H1 (cell line): ENCODE results near the gene TLR5. TPM values are rescaled to one million over a fixed set of nuclear protein-coding genes. Genes with fewer than 3 reads are reported as not detected.

ENCODE experiments used
- CTCF ChIA-PET: fragments of 300-600 bp; sonication (Branson Sonifier 250); formaldehyde crosslinking; loops from one replicate; lab custom pipeline; 2021; ENCODE audit not compliant: partially characterized antibody; lab: Charles Lee
- POLR2A ChIA-PET: fragments of 300-600 bp; sonication (Branson Sonifier 250); formaldehyde crosslinking; loops from one replicate; lab custom pipeline; 2021; ENCODE audit warnings: inconsistent platforms; ENCODE audit not compliant: partially characterized antibody; lab: Charles Lee
- DNase-seq, 2 experiments: peaks; one replicate each; pipeline versions ENCODE4 v3.0.0 to v3.0.0-alpha.2; 2010 to 2022; ENCODE audit warnings: low spot score in 2 of 2, low read depth in 1 of 2, mixed read lengths in 1 of 2
- FAIRE-seq: peaks from 2 replicates; lab custom pipeline; 2011; peaks lifted over from hg19 to GRCh38; lab: Jason Lieb, UNC
- H2AFZ ChIP-seq: 2 replicates; pipeline ENCODE4 v1.8.1; 2012; ENCODE audit warnings: low read length, inconsistent platforms
- H2AK5ac ChIP-seq: 2 replicates; pipeline ENCODE4 v1.6.1; 2013; ENCODE audit warnings: low read depth, low read length
- H2BK120ac ChIP-seq: replicated peaks from 2 replicates; pipeline ENCODE3; 2013; ENCODE audit warnings: low read depth, low read length, inconsistent platforms
- H2BK12ac ChIP-seq: 2 replicates; pipeline ENCODE4 v1.6.1; 2013; ENCODE audit warnings: low read depth, low read length
- H2BK15ac ChIP-seq: 2 replicates; pipeline ENCODE4 v1.6.1; 2013; ENCODE audit warnings: low read length
- H2BK20ac ChIP-seq: 2 replicates; pipeline ENCODE4 v1.6.1; 2013; ENCODE audit warnings: low read length
- H2BK5ac ChIP-seq: 2 replicates; pipeline ENCODE4 v1.6.1; 2013; ENCODE audit warnings: low read depth, low read length
- H3K14ac ChIP-seq: 2 replicates; pipeline ENCODE4 v1.6.1; 2013; ENCODE audit warnings: inconsistent platforms; ENCODE audit not compliant: insufficient read length
- H3K18ac ChIP-seq: 2 replicates; pipeline ENCODE4 v1.6.1; 2013; ENCODE audit warnings: low read length; ENCODE audit errors: extremely low read depth
- H3K23ac ChIP-seq: 2 replicates; pipeline ENCODE4 v1.6.1; 2013; ENCODE audit warnings: inconsistent platforms; ENCODE audit not compliant: insufficient read length
- H3K23me2 ChIP-seq: 2 replicates; pipeline ENCODE4 v1.6.1; 2013; ENCODE audit warnings: low read depth, low read length
- H3K27ac ChIP-seq: 2 replicates; pipeline ENCODE4 v1.6.1; 2011; ENCODE audit warnings: low read depth, low read length, inconsistent platforms
- H3K27me3 ChIP-seq, 4 experiments: replicated peaks in 1 of 4; 1 replicate in 1 of 4; 2 replicates in 3 of 4; pipeline versions ENCODE4 v1.6.1 to v1.8.1; 2011 to 2013; ENCODE audit warnings: low read length in 3 of 4, mild to moderate bottlenecking in 3 of 4, inconsistent platforms in 2 of 4, mixed read lengths in 2 of 4, moderate library complexity in 1 of 4; ENCODE audit not compliant: control insufficient read depth in 3 of 4, insufficient read depth in 3 of 4; ENCODE audit errors: extremely low read depth in 1 of 4
- H3K36me3 ChIP-seq, 4 experiments: 2 replicates each; pipeline versions ENCODE4 v1.6.1 to v1.8.1; 2011 to 2013; ENCODE audit warnings: mild to moderate bottlenecking in 4 of 4, low read length in 3 of 4, moderate library complexity in 2 of 4, control low read depth in 1 of 4, inconsistent platforms in 1 of 4; ENCODE audit not compliant: insufficient read depth in 4 of 4, control insufficient read depth in 2 of 4
- H3K4ac ChIP-seq: replicated peaks from 2 replicates; pipeline ENCODE3; 2013; ENCODE audit warnings: low read length, low read depth, mixed read lengths, inconsistent platforms; ENCODE audit not compliant: insufficient read length
- H3K4me1 ChIP-seq, 4 experiments: replicated peaks in 1 of 4; 1 replicate in 1 of 4; 2 replicates in 3 of 4; pipeline versions ENCODE4 v1.6.1 to v1.8.1; 2011 to 2013; ENCODE audit warnings: low read length in 3 of 4, inconsistent platforms in 2 of 4, mixed read lengths in 1 of 4; ENCODE audit not compliant: insufficient read depth in 4 of 4, control insufficient read depth in 3 of 4
- H3K4me2 ChIP-seq, 2 experiments: 2 replicates each; pipeline versions ENCODE4 v1.6.1 to v1.8.1; 2011 to 2013; ENCODE audit warnings: low read depth in 2 of 2, low read length in 2 of 2, control low read depth in 1 of 2, inconsistent platforms in 1 of 2, mild to moderate bottlenecking in 1 of 2; ENCODE audit not compliant: insufficient read depth in 1 of 2
- H3K4me3 ChIP-seq, 4 experiments: fragments of 200-600, 300-600 bp in 1 of 4; sonication (generic), shearing (Covaris generic), sonication (Bioruptor Twin) in 1 of 4; 2 replicates each; pipeline versions ENCODE4 v1.5.1 to v1.8.1; 2011 to 2016; ENCODE audit warnings: low read length in 4 of 4, low read depth in 3 of 4, control low read depth in 2 of 4, inconsistent platforms in 2 of 4, mild to moderate bottlenecking in 2 of 4, mixed read lengths in 1 of 4, moderate library complexity in 1 of 4; ENCODE audit not compliant: insufficient read depth in 2 of 4; ENCODE audit errors: extremely low read depth in 1 of 4
- H3K56ac ChIP-seq: replicated peaks from 2 replicates; pipeline ENCODE3; 2013; ENCODE audit warnings: low read depth, mild to moderate bottlenecking, mixed read lengths, low read length, inconsistent platforms; ENCODE audit not compliant: insufficient read length
- H3K79me1 ChIP-seq: 2 replicates; pipeline ENCODE4 v1.6.1; 2013; ENCODE audit warnings: low read depth, low read length, control low read depth
- H3K79me2 ChIP-seq, 2 experiments: 2 replicates each; pipeline versions ENCODE4 v1.6.1 to v1.8.1; 2012 to 2013; ENCODE audit warnings: low read length in 2 of 2, mild to moderate bottlenecking in 2 of 2, inconsistent platforms in 1 of 2; ENCODE audit not compliant: insufficient read depth in 2 of 2, control insufficient read depth in 1 of 2
- H3K9ac ChIP-seq, 4 experiments: replicated peaks in 1 of 4; 1 replicate in 1 of 4; 2 replicates in 3 of 4; pipeline versions ENCODE4 v1.6.1 to v1.8.1; 2011 to 2013; ENCODE audit warnings: low read depth in 3 of 4, low read length in 3 of 4, control low read depth in 2 of 4, mild to moderate bottlenecking in 2 of 4, moderate library complexity in 2 of 4, inconsistent platforms in 1 of 4; ENCODE audit errors: extremely low read depth in 1 of 4
- H3K9me3 ChIP-seq, 2 experiments: 2 replicates each; pipeline versions ENCODE4 v1.6.1 to v1.8.1; 2012 to 2013; ENCODE audit warnings: mild to moderate bottlenecking in 2 of 2, moderate library complexity in 2 of 2, control low read depth in 1 of 2, inconsistent platforms in 1 of 2, low read depth in 1 of 2, low read length in 1 of 2, mixed read lengths in 1 of 2; ENCODE audit not compliant: insufficient read depth in 2 of 2
- H4K20me1 ChIP-seq, 2 experiments: replicated peaks in 1 of 2; 2 replicates each; pipeline versions ENCODE3 to v1.8.1; 2011 to 2013; ENCODE audit warnings: inconsistent platforms in 2 of 2, low read length in 2 of 2, mild to moderate bottlenecking in 1 of 2; ENCODE audit not compliant: insufficient read depth in 2 of 2, control insufficient read depth in 1 of 2
- H4K5ac ChIP-seq: 2 replicates; pipeline ENCODE4 v1.6.1; 2013; ENCODE audit warnings: low read length, low read depth, mixed read lengths, inconsistent platforms; ENCODE audit not compliant: insufficient read length
- H4K8ac ChIP-seq: 2 replicates; pipeline ENCODE4 v1.8.0; 2013; ENCODE audit warnings: mild to moderate bottlenecking, moderate library complexity, low read length, inconsistent platforms; ENCODE audit not compliant: insufficient read depth; ENCODE audit errors: extremely low read depth
- H4K91ac ChIP-seq: replicated peaks from 2 replicates; pipeline ENCODE3; 2013; ENCODE audit warnings: low read length, mixed read lengths, inconsistent platforms; ENCODE audit not compliant: insufficient read length
- BCL11A ChIP-seq, 2 experiments: IDR thresholded peaks; one replicate each; pipeline ENCODE4 v1.6.1; 2011; ENCODE audit warnings: low read depth in 2 of 2, low read length in 2 of 2, mild to moderate bottlenecking in 2 of 2
- CBX5 ChIP-seq: fragments of 300-800, 300-1000 bp; sonication (generic); IDR thresholded peaks from 2 replicates; pipeline ENCODE4 v1.7.1; 2016; ENCODE audit warnings: antibody characterized with exemption, low read length, low read depth
- GTF2F1 ChIP-seq: IDR thresholded peaks from 2 replicates; pipeline ENCODE4 v1.6.1; 2012; ENCODE audit warnings: low read depth, low read length, improper control_type of control experiment, borderline replicate concordance
- NANOG ChIP-seq: IDR thresholded peaks from 2 replicates; pipeline ENCODE4 v1.6.1; 2011; ENCODE audit warnings: low read length, low read depth, mild to moderate bottlenecking, inconsistent platforms; ENCODE audit not compliant: insufficient read depth, poor library complexity, severe bottlenecking
- POLR2AphosphoS5 ChIP-seq: IDR thresholded peaks from 2 replicates; pipeline ENCODE4 v1.6.1; 2011; ENCODE audit warnings: low read depth, low read length
- RAD21 ChIP-seq, 2 experiments: IDR thresholded peaks in 1 of 2; conservative IDR thresholded peaks in 1 of 2; 2 replicates each; pipeline ENCODE4 v1.6.1; 2011; ENCODE audit warnings: low read depth in 2 of 2, low read length in 2 of 2, improper control_type of control experiment in 1 of 2, inconsistent platforms in 1 of 2, mild to moderate bottlenecking in 1 of 2, moderate library complexity in 1 of 2
- RBBP5 ChIP-seq: IDR thresholded peaks from 2 replicates; pipeline ENCODE4 v1.7.1; 2012; ENCODE audit warnings: low read depth, mild to moderate bottlenecking, inconsistent platforms, low read length, moderate library complexity, borderline replicate concordance
- RXRA ChIP-seq: IDR thresholded peaks from 2 replicates; pipeline ENCODE4 v1.6.1; 2011; ENCODE audit warnings: low read depth, mild to moderate bottlenecking, low read length, moderate library complexity; ENCODE audit not compliant: insufficient read depth
- SP4 ChIP-seq: IDR thresholded peaks from 2 replicates; pipeline ENCODE4 v1.6.1; 2012; ENCODE audit warnings: low read length, inconsistent platforms
- TAF1 ChIP-seq: IDR thresholded peaks from 2 replicates; pipeline ENCODE4 v1.6.1; 2011; ENCODE audit warnings: mild to moderate bottlenecking, low read depth, low read length
- TAF7 ChIP-seq: optimal IDR thresholded peaks from 2 replicates; pipeline ENCODE3; 2011; ENCODE audit warnings: low read depth, mild to moderate bottlenecking, inconsistent platforms, low read length, moderate library complexity, borderline replicate concordance
- ZNF274 ChIP-seq: IDR thresholded peaks from 2 replicates; pipeline ENCODE4 v1.7.0; 2012; ENCODE audit warnings: low read length, borderline replicate concordance; ENCODE audit errors: extremely low read depth
- WGBS, 2 experiments: shearing (Covaris generic) in 1 of 2; methylation state at CpG; one replicate each; pipeline versions ENCODE4 v1.1.6 to v1.1.7; 2013 to 2015; ENCODE audit warnings: low lambda C conversion rate in 2 of 2, mixed read lengths in 2 of 2, inconsistent platforms in 1 of 2, low coverage in 1 of 2, missing lambda C conversion rate in 1 of 2; ENCODE audit not compliant: insufficient replicate concordance in 2 of 2, insufficient coverage in 1 of 2, insufficient read length in 1 of 2; ENCODE audit errors: extremely low coverage in 1 of 2, missing lambda C conversion rate in 1 of 2; 5-methylcytosine and 5-hydroxymethylcytosine counted together
- polyA plus RNA-seq, 7 experiments: library from polyadenylated mRNA; depleted of rRNA in 3 of 7; stranded (reverse) in 5 of 7; unstranded in 2 of 7; fragments of >200 nt in 5 of 7; fragments of 200-250 nt in 2 of 7; gene quantifications; 1 replicate in 5 of 7; 2 replicates in 1 of 7; 4 replicates in 1 of 7; pipeline versions ENCODE4 v1.2.1 to v1.2.3, GENCODE V29; 2011 to 2013; ENCODE audit warnings: missing spikeins in 2 of 7, mixed read lengths in 2 of 7
- total RNA-seq: library from RNA; stranded (reverse); fragmentation: NEBNext Ultra II Directional; extraction: Animal tissue kit (Norgen Biotek cat#: 25700); gene quantifications from 2 replicates; pipeline ENCODE4 v1.2.1, GENCODE V29; 2021

TLR5 gene
- total and polyA plus RNA-seq, 2 of the 8 experiments (the other 6 are each of a cell fraction or from before 2014, with no cell fraction given), result 0.35 to 0.74 TPM

DNA sequence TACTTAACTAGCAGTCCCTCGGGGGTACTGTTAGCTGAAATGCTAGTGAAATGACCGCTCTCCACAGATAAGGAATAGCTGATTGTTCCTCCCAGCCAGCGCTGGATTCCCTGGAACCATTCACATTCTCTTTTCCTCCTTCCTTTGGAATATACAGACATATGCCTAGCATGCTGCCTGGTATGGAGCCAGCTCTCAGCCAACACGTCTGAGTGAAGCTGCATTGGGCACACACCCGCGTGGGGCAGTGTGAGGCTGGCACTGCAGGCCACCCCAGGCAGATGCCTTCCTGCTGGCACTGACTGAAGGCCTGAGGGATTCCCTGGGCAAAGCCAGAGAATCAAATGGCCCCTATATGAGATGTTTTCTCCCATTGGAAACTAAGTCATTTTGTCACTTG lies 66.7 kb downstream of the TLR5 start:
- CTCF ChIA-PET, result interaction anchor here (0.6 to 18.1 kb wide), 9 partner anchors 12 to 283 kb away, joined by 3 to 163 read pairs (median 3); no protein-coding TSS in a partner anchor
- no peak overlapping the region for H3K4ac ChIP-seq
- H2BK12ac ChIP-seq, result 0 out of 2 replicates have a peak overlapping the region, but pooled peaks have one; percentile 50
- peak overlapping the region; percentile 0 for H2AK5ac ChIP-seq
- peak overlapping the region; percentile 48 for H4K91ac ChIP-seq
- no peak overlapping the region for H2BK120ac ChIP-seq
- no peaks in the 10 kb centered on the region for H3K79me1 ChIP-seq
- H3K14ac ChIP-seq, result no peak overlapping the region
- H2BK5ac ChIP-seq, result no peak overlapping the region; the same call in 1 of the 2 replicates
- no peak overlapping the region for H3K9ac ChIP-seq
- DNase-seq, result no peak
- no peaks in the 10 kb centered on the region for H3K36me3 ChIP-seq
- 0 out of 2 replicates have a peak overlapping the region, but pooled peaks have one; percentile 25 for H2BK15ac ChIP-seq
- peaks cover 4 to 11% (median 7%) of the 10 kb centered on the region in 4 experiments for H3K4me1 ChIP-seq
- POLR2A ChIA-PET, result interaction anchor here (0.7 to 6.2 kb wide), 7 partner anchors 18 to 65 kb away, joined by 3 to 43 read pairs (median 13); no protein-coding TSS in a partner anchor
- H3K56ac ChIP-seq, result no peak overlapping the region
- no peak overlapping the region for H3K18ac ChIP-seq
- H2AFZ ChIP-seq, result no peak overlapping the region
- H3K79me2 ChIP-seq, result no peaks in the 10 kb centered on the region
- H2BK20ac ChIP-seq, result no peak overlapping the region
- H3K4me2 ChIP-seq, result no peak overlapping the region
- H4K5ac ChIP-seq, result no peak overlapping the region
- H4K8ac ChIP-seq, result no peak overlapping the region
- 0 out of 4 replicates have a peak, but pooled peaks cover 0 to 3% of the 10 kb centered on the region in 2 experiments for H3K9me3 ChIP-seq
- H3K27ac ChIP-seq, result no peak overlapping the region
- no peak overlapping the region for H3K23ac ChIP-seq
- FAIRE-seq, result no peak
- H4K20me1 ChIP-seq, result no peaks in the 10 kb centered on the region
- no peaks in the 10 kb centered on the region for H3K23me2 ChIP-seq
- WGBS, 2 experiments, result 92% methylated on average over 6 of the region's 6 CpGs; no CpG with 5 or more reads in 1 of the 2 experiments
- no peak overlapping the region for H3K4me3 ChIP-seq
- H3K27me3 ChIP-seq, result no peaks in the 10 kb centered on the region
- TF ChIP-seq TAF1 (no peak), GTF2F1 (no peak), RAD21 (IDR thresholded peaks at IDR 0.05 in 1 of 2, conservative IDR thresholded peaks at IDR 0.05 in 1 of 2; ENCODE audit: low read depth in 2 of 2, low read length in 2 of 2) (no peak), POLR2AphosphoS5 (no peak), RXRA (no peak), BCL11A (IDR thresholded peaks at IDR 0.05; ENCODE audit: low read depth in 2 of 2, low read length in 2 of 2) (no peak), SP4 (no peak), RBBP5 (no peak), CBX5 (no peak), TAF7 (no peak), NANOG (no peak), ZNF274 (no peak)
